Nephron progenitor cell (in vitro differentiated cells): ENCODE data around the gene SELENOI.

Experiments
- DNase-seq: peaks from one replicate; pipeline ENCODE4 v3.0.0; 2021
- H3K27ac Mint-ChIP-seq: 2 replicates; pipeline ENCODE4 v1.8.0; 2021; ENCODE audit warnings: mild to moderate bottlenecking, moderate library complexity, mixed read lengths
- H3K27me3 Mint-ChIP-seq: 2 replicates; pipeline ENCODE4 v1.8.0; 2021; ENCODE audit warnings: mild to moderate bottlenecking, low read depth, mixed read lengths; ENCODE audit not compliant: poor library complexity
- H3K36me3 Mint-ChIP-seq: 2 replicates; pipeline ENCODE4 v1.8.0; 2021; ENCODE audit warnings: low read depth, mixed read lengths
- H3K4me1 Mint-ChIP-seq: 2 replicates; pipeline ENCODE4 v1.8.0; 2021; ENCODE audit warnings: mixed read lengths
- H3K4me3 Mint-ChIP-seq: 2 replicates; pipeline ENCODE4 v1.8.0; 2021; ENCODE audit warnings: mild to moderate bottlenecking, moderate library complexity, mixed read lengths
- H3K9me3 Mint-ChIP-seq: 2 replicates; pipeline ENCODE4 v1.8.0; 2021; ENCODE audit warnings: mild to moderate bottlenecking, moderate library complexity, mixed read lengths
- CTCF ChIP-seq: fragments of 200-600 bp; sonication (generic); IDR thresholded peaks from 2 replicates; pipeline ENCODE4 v1.5.0; 2021; ENCODE audit warnings: antibody characterized with exemption

SELENOI gene

GRCh38 chr2:26428846-26429245 lies 82.9 kb downstream of the SELENOI start:
- H3K36me3 Mint-ChIP-seq: no peaks in the 10 kb centered on the region
- no peaks in the 10 kb centered on the region for H3K9me3 Mint-ChIP-seq
- H3K4me3 Mint-ChIP-seq: no peak overlapping the region
- DNase-seq: no peak
- no peak overlapping the region for H3K27ac Mint-ChIP-seq
- no peak for TF ChIP-seq CTCF
- H3K27me3 Mint-ChIP-seq: peaks cover 7% of the 10 kb centered on the region
- H3K4me1 Mint-ChIP-seq: no peaks in the 10 kb centered on the region

- DNase-seq: no peak
- no peaks in the 10 kb centered on the region for H3K4me1 Mint-ChIP-seq
- no peak overlapping the region for H3K27ac Mint-ChIP-seq
- peaks cover 7% of the 10 kb centered on the region for H3K27me3 Mint-ChIP-seq
- no peaks in the 10 kb centered on the region for H3K36me3 Mint-ChIP-seq
- H3K4me3 Mint-ChIP-seq: no peak overlapping the region
- H3K9me3 Mint-ChIP-seq: no peaks in the 10 kb centered on the region
- TF ChIP-seq CTCF: no peak
Measured at GRCh38 chr2:26429779-26430578, 84.0 kb downstream of the SELENOI start.

GRCh38 chr2:26430826-26431225 lies 84.9 kb downstream of the SELENOI start:
- H3K27me3 Mint-ChIP-seq: peaks cover 7% of the 10 kb centered on the region
- no peaks in the 10 kb centered on the region for H3K4me1 Mint-ChIP-seq
- no peak for TF ChIP-seq CTCF
- H3K27ac Mint-ChIP-seq: no peak overlapping the region
- H3K36me3 Mint-ChIP-seq: no peaks in the 10 kb centered on the region
- DNase-seq: no peak
- no peaks in the 10 kb centered on the region for H3K9me3 Mint-ChIP-seq
- H3K4me3 Mint-ChIP-seq: no peak overlapping the region

- Mint-ChIP-seq H3K4me1 (no peaks in the 10 kb centered on the region), H3K27me3 (peaks cover 7% of the 10 kb centered on the region), H3K9me3 (no peaks in the 10 kb centered on the region), H3K4me3 (no peak overlapping the region), H3K36me3 (no peaks in the 10 kb centered on the region), H3K27ac (no peak overlapping the region)
- no peak for TF ChIP-seq CTCF
- no peak for DNase-seq
Measured at GRCh38 chr2:26432363-26432762, 86.4 kb downstream of the SELENOI start.

GRCh38 chr2:26432859-26433258 lies 86.9 kb downstream of the SELENOI start:
- no peak for DNase-seq
- no peak for TF ChIP-seq CTCF
- H3K27ac Mint-ChIP-seq: no peak overlapping the region
- no peaks in the 10 kb centered on the region for H3K9me3 Mint-ChIP-seq
- H3K4me1 Mint-ChIP-seq: no peaks in the 10 kb centered on the region
- no peak overlapping the region for H3K4me3 Mint-ChIP-seq
- peaks cover 7% of the 10 kb centered on the region for H3K27me3 Mint-ChIP-seq
- no peaks in the 10 kb centered on the region for H3K36me3 Mint-ChIP-seq

- DNase-seq: no peak
- H3K27ac Mint-ChIP-seq: no peak overlapping the region
- H3K9me3 Mint-ChIP-seq: no peaks in the 10 kb centered on the region
- H3K4me3 Mint-ChIP-seq: no peak overlapping the region
- no peaks in the 10 kb centered on the region for H3K36me3 Mint-ChIP-seq
- H3K27me3 Mint-ChIP-seq: peaks cover 7% of the 10 kb centered on the region
- peaks cover 12% of the 10 kb centered on the region for H3K4me1 Mint-ChIP-seq
- TF ChIP-seq CTCF: no peak
Measured at GRCh38 chr2:26435106-26435505, 89.2 kb downstream of the SELENOI start.
